Esophagus squamous epithelium (tissue), 5 donors: ENCODE data around the gene TMEM255B. TPM values are rescaled to one million over a fixed set of nuclear protein-coding genes. Genes with fewer than 3 reads are reported as not detected.
"Not testable (repeated sequence)": the region's sequence is repeated elsewhere in the genome, so short reads cannot be mapped to it uniquely, and the experiment has no call there.

Experiments used
- DNase-seq: peaks from one replicate; lab custom pipeline; 2025; lab: John Stamatoyannopoulos, UW
- H3K27ac ChIP-seq, 4 donors: fragments of 200-600 bp; sonication (generic); one replicate each; pipeline ENCODE4 v1.5.1; 2016 to 2019; ENCODE audit warnings: mild to moderate bottlenecking in 1 of 4
- H3K27me3 ChIP-seq, 4 donors: fragments of 200-600 bp; sonication (generic); 1 replicate in 3 of 4; 2 replicates in 1 of 4; pipeline versions ENCODE4 v1.5.1 to v1.6.0; 2017 to 2021; ENCODE audit warnings: antibody characterized with exemption in 1 of 4
- H3K36me3 ChIP-seq, 3 donors: fragments of 200-600 bp; sonication (generic); one replicate each; pipeline ENCODE4 v1.5.1; 2016 to 2019
- H3K4me1 ChIP-seq, 3 donors: fragments of 200-600 bp; sonication (generic); one replicate each; pipeline ENCODE4 v1.5.1; 2017 to 2019
- H3K4me3 ChIP-seq, 4 donors: fragments of 200-600 bp; sonication (generic); 1 replicate in 3 of 4; 2 replicates in 1 of 4; pipeline ENCODE4 v1.5.1; 2016 to 2019; ENCODE audit warnings: mild to moderate bottlenecking in 2 of 4, moderate library complexity in 1 of 4
- H3K9me3 ChIP-seq, 3 donors: fragments of 200-600 bp; sonication (generic); one replicate each; pipeline ENCODE4 v1.5.1; 2016 to 2019
- CTCF ChIP-seq, 6 experiments: fragments of 450-650 bp in 4 of 6; fragments of 200-600 bp in 2 of 6; sonication (generic) in 2 of 6; IDR thresholded peaks; one replicate each; pipeline ENCODE4 v1.5.1; 2016 to 2019; ENCODE audit warnings: antibody characterized with exemption in 6 of 6, mild to moderate bottlenecking in 4 of 6, moderate library complexity in 4 of 6
- POLR2A ChIP-seq, 4 donors: fragments of 450-650 bp; IDR thresholded peaks; one replicate each; pipeline ENCODE4 v1.6.1; 2017; ENCODE audit warnings: antibody characterized with exemption in 4 of 4, mild to moderate bottlenecking in 4 of 4, moderate library complexity in 3 of 4
- WGBS, 2 donors: methylation state at CpG; one replicate each; pipeline ENCODE4 v1.1.5; 2018; 5-methylcytosine and 5-hydroxymethylcytosine counted together
- intact Hi-C: fragments of 100-400 bp; cut with DNase I; formaldehyde crosslinking; loops from one replicate; pipeline ENCODE4 v1.15.0; 2022
- total RNA-seq, 4 donors: library from RNA; depleted of rRNA; stranded (reverse); fragments of >200 nt; gene quantifications; one replicate each; pipeline ENCODE4 v1.1.0, GENCODE V29; 2016
- donor health status: DM: yes; HTN: yes; CAD: no.

Gene TMEM255B
- total RNA-seq, 4 donors from 2014 or later: 0.30 to 9.2 (median 3.2) TPM; not detected in 1

DNA sequence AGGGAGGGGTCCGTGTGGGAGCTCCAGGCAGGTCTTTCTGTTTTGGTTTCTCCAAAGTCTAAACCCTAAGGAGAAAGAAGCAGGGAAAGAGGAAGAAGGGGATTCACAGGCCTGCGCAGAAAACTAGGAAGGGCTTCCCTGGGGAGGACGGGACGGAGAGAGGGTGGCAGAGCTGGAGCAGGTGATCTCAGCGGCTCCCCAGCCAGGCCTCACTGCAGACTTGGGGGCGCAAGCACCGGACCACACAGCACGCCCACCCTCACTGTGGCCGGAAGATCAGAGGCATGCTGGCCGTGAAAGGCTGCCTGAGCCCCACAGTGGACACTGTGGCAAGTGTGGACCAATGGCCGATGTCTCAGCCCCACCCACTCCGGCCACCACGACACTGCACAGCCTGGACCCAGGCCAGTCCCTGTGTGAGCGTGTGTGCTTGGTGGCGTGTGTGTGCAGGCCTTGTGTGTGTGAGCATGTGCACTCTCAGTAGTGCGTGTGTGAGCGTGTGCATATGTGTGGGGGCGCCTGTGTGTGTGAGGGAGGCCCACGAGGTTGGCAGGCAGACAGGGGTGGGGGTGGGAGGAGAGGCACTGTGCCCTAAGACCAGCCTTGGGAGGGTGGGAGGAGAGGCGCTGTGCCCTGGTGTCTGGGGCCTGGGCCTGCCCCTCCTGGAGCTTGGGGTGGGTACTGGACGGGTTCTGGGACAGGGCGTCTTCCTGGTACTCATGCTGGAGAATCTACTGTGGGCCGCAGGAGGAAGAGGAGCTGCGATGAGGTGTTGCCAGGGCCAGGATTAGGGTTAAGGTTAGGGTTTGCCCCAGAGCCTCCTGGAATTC lies 15.4 kb upstream of the TMEM255B start:
- H3K9me3 ChIP-seq: no peaks in the 10 kb centered on the region
- no peak overlapping the region for H3K27ac ChIP-seq
- no peak overlapping the region for H3K4me3 ChIP-seq
- H3K36me3 ChIP-seq: no peaks in the 10 kb centered on the region
- H3K4me1 ChIP-seq: peaks cover 0 to 13% (median 3%) of the 10 kb centered on the region in 3 donors
- intact Hi-C loops: no loop called here
- WGBS, 2 donors: 87 to 91% methylated on average over 12 to 15 of the region's 24 CpGs
- TF ChIP-seq CTCF (IDR thresholded peaks at IDR 0.05): no peak
- no peak for TF ChIP-seq POLR2A (IDR thresholded peaks at IDR 0.05)
- DNase-seq: no peak
- peaks cover 0 to 38% (median 0%) of the 10 kb centered on the region in 4 donors for H3K27me3 ChIP-seq

GRCh38 chr13:113744197-113745000 lies 14.6 kb upstream of the TMEM255B start:
- Histone ChIP-seq H3K4me3 (no peak overlapping the region), H3K4me1 (peaks cover 0 to 13% (median 3%) of the 10 kb centered on the region in 3 donors), H3K27me3 (peaks cover 0 to 34% (median 0%) of the 10 kb centered on the region in 4 donors), H3K36me3 (no peaks in the 10 kb centered on the region), H3K27ac (no peak overlapping the region), H3K9me3 (no peaks in the 10 kb centered on the region)
- DNase-seq: no peak
- 77 to 86% methylated on average over 7 to 12 of the region's 21 CpGs for WGBS, 2 donors
- TF ChIP-seq POLR2A (IDR thresholded peaks at IDR 0.05) (no peak), CTCF (IDR thresholded peaks at IDR 0.05) (no peak)
- intact Hi-C loops: no loop called here

- 74 to 95% methylated on average over 6 of the region's 9 CpGs for WGBS, 2 donors
- Histone ChIP-seq H3K27me3 (peaks cover 0 to 28% (median 0%) of the 10 kb centered on the region in 4 donors), H3K4me3 (no peak overlapping the region), H3K27ac (no peak overlapping the region), H3K9me3 (no peaks in the 10 kb centered on the region), H3K36me3 (no peaks in the 10 kb centered on the region), H3K4me1 (peaks cover 0 to 13% (median 3%) of the 10 kb centered on the region in 3 donors)
- no peak for DNase-seq
- intact Hi-C loops: no loop called here
- TF ChIP-seq CTCF (IDR thresholded peaks at IDR 0.05) (no peak), POLR2A (IDR thresholded peaks at IDR 0.05) (no peak)
Observed at GRCh38 chr13:113745059-113745458, 14.0 kb upstream of the TMEM255B start.

DNA sequence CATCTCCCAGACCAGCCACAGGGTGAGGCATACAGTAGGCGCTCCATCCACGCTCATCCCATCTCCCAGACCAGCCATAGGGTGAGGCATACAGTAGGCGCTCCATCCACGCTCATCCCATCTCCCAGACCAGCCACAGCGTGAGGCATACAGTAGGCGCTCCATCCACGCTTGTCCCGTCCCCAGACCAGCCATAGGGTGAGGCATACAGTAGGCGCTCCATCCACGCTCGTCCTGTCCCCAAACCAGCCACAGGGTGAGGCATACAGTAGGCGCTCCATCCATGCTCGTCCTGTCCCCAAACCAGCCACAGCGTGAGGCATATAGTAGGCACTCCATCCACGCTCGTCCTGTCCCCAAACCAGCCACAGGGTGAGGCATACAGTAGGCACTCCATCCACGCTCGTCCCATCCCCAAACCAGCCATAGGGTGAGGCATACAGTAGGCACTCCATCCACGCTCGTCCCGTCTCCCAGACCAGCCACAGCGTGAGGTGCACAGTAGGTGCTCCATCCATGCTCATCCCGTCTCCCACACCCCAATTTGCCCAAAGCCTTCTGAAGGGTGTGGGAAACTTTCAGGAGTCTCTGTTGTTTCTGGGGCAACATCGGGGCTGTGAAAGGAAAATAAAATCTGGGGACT lies 13.4 kb upstream of the TMEM255B start:
- H3K4me3 ChIP-seq, DNase-seq, H3K36me3 ChIP-seq, H3K27ac ChIP-seq, intact Hi-C loops, H3K9me3 ChIP-seq: not testable (repeated sequence)
- Histone ChIP-seq H3K27me3 (peaks cover 0 to 23% (median 0%) of the 10 kb centered on the region in 4 donors), H3K4me1 (peaks cover 0 to 13% (median 3%) of the 10 kb centered on the region in 3 donors)
- WGBS, 2 donors: 91 to 93% methylated on average over 10 to 11 of the region's 24 CpGs

DNA sequence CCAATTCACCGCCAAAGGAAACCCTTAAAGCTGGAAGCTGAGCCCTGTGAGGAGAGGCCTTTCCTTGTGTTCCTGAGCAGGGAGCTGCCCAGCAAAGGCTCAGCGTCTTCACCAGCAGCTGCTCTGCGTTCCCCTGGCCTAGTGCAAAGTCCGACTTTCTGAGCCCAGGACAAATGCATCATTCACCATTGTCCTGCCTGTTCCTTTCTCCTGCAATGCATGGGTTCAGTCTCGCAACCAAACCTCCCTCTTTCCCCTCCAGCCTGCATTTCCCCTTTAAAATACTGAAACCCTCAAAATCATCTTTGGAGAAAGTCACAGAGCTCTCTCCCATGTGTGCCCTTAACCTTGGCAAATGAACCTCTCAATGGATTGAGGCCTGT lies 12.9 kb upstream of the TMEM255B start:
- Histone ChIP-seq H3K4me1 (peaks cover 0 to 13% (median 3%) of the 10 kb centered on the region in 3 donors), H3K27me3 (peaks cover 0 to 21% (median 0%) of the 10 kb centered on the region in 4 donors), H3K36me3 (no peaks in the 10 kb centered on the region), H3K27ac (no peak overlapping the region), H3K9me3 (no peaks in the 10 kb centered on the region), H3K4me3 (no peak overlapping the region)
- TF ChIP-seq CTCF (IDR thresholded peaks at IDR 0.05) (no peak), POLR2A (IDR thresholded peaks at IDR 0.05) (no peak)
- WGBS, 2 donors: 84 to 95% methylated on average over 5 of the region's 5 CpGs
- no peak for DNase-seq
- intact Hi-C loops: no loop called here
